Keratinocyte (primary cell): ENCODE data around the gene ACAD11. TPM values are rescaled to one million over a fixed set of nuclear protein-coding genes. Genes with fewer than 3 reads are reported as not detected.

ENCODE experiments used
- DNase-seq: peaks from one replicate; pipeline ENCODE4 v3.0.0-alpha.2; 2011; ENCODE audit warnings: low read depth, missing footprints, low spot score
- FAIRE-seq: peaks from 2 replicates; lab custom pipeline; 2011; peaks lifted over from hg19 to GRCh38; lab: Jason Lieb, UNC
- H2AFZ ChIP-seq: 2 replicates; pipeline ENCODE4 v1.6.0; 2012; ENCODE audit warnings: low read length, control low read depth, inconsistent platforms; ENCODE audit not compliant: control insufficient read depth
- H3K27ac ChIP-seq: 2 replicates; pipeline ENCODE4 v1.5.1; 2011; ENCODE audit warnings: low read length; ENCODE audit not compliant: control insufficient read depth, insufficient read depth
- H3K27me3 ChIP-seq: 3 replicates; pipeline ENCODE4 v1.6.0; 2011; ENCODE audit warnings: low read length; ENCODE audit not compliant: control insufficient read depth, insufficient read depth; ENCODE audit errors: extremely low read depth
- H3K36me3 ChIP-seq, 2 experiments: 2 replicates in 1 of 2; 3 replicates in 1 of 2; pipeline ENCODE4 v1.5.1; 2011; ENCODE audit warnings: low read length in 2 of 2, mild to moderate bottlenecking in 1 of 2; ENCODE audit not compliant: control insufficient read depth in 2 of 2, insufficient read depth in 2 of 2; ENCODE audit errors: extremely low read depth in 1 of 2
- H3K4me1 ChIP-seq: 3 replicates; pipeline ENCODE4 v1.5.1; 2011; ENCODE audit warnings: low read length; ENCODE audit not compliant: control insufficient read depth, insufficient read depth; ENCODE audit errors: extremely low read depth
- H3K4me2 ChIP-seq: 3 replicates; pipeline ENCODE4 v1.6.0; 2011; ENCODE audit warnings: low read depth, low read length; ENCODE audit not compliant: control insufficient read depth, insufficient read depth; ENCODE audit errors: extremely low read depth
- H3K4me3 ChIP-seq, 3 experiments: fragments of 200-600 bp in 1 of 3; sonication (generic) in 1 of 3; 2 replicates in 2 of 3; 3 replicates in 1 of 3; pipeline ENCODE4 v1.5.1; 2011 to 2016; ENCODE audit warnings: low read length in 3 of 3, mild to moderate bottlenecking in 3 of 3, control low read depth in 2 of 3, inconsistent platforms in 1 of 3, low read depth in 1 of 3, mixed read lengths in 1 of 3, mixed run types in 1 of 3, moderate library complexity in 1 of 3; ENCODE audit not compliant: control insufficient read depth in 2 of 3, insufficient read depth in 2 of 3; ENCODE audit errors: extremely low read depth in 1 of 3
- H3K79me2 ChIP-seq: 2 replicates; pipeline ENCODE4 v1.6.0; 2012; ENCODE audit warnings: low read length; ENCODE audit not compliant: control insufficient read depth, insufficient read depth
- H3K9ac ChIP-seq: 3 replicates; pipeline ENCODE4 v1.6.0; 2011; ENCODE audit warnings: low read length; ENCODE audit not compliant: control insufficient read depth, insufficient read depth; ENCODE audit errors: extremely low read depth
- H3K9me1 ChIP-seq: 3 replicates; pipeline ENCODE4 v1.6.0; 2011; ENCODE audit warnings: low read length; ENCODE audit not compliant: control insufficient read depth, insufficient read depth; ENCODE audit errors: extremely low read depth
- H3K9me3 ChIP-seq: 2 replicates; pipeline ENCODE4 v1.5.1; 2012; ENCODE audit warnings: low read depth, low read length; ENCODE audit not compliant: control insufficient read depth
- H4K20me1 ChIP-seq: 3 replicates; pipeline ENCODE4 v1.6.0; 2011; ENCODE audit warnings: low read length; ENCODE audit not compliant: control insufficient read depth, insufficient read depth; ENCODE audit errors: extremely low read depth
- EZH2 ChIP-seq: IDR thresholded peaks from one replicate; pipeline ENCODE4 v1.6.1; 2012; ENCODE audit warnings: inconsistent platforms, mild to moderate bottlenecking, low read length, moderate library complexity
- dilution Hi-C: fragments of 300-500 bp; cut with MboI; formaldehyde crosslinking; loops from one replicate; pipeline ENCODE4 v1.7.0; 2020; ENCODE audit warnings: low sequenced_read_pairs; ENCODE audit not compliant: extremely low pct_ligation_motif_present
- polyA plus RNA-seq, 5 experiments: library from polyadenylated mRNA; depleted of rRNA in 3 of 5; stranded (reverse) in 3 of 5; stranded (forward) in 1 of 5; unstranded in 1 of 5; fragments of >200 nt; gene quantifications; 1 replicate in 1 of 5; 2 replicates in 3 of 5; 3 replicates in 1 of 5; pipeline versions ENCODE4 v1.2.1 to v1.2.3, GENCODE V29; 2011 to 2012; ENCODE audit warnings: missing spikeins in 2 of 5, low read depth in 1 of 5, low replicate concordance in 1 of 5
- TF ChIP-seq, protein P1 (sequence below), 3 experiments: IDR thresholded peaks in 1 of 3; conservative IDR thresholded peaks in 1 of 3; optimal IDR thresholded peaks in 1 of 3; 2 replicates in 2 of 3; 3 replicates in 1 of 3; pipeline versions ENCODE3 to v1.5.1; 2011; ENCODE audit warnings: low read length in 3 of 3, mild to moderate bottlenecking in 3 of 3, moderate library complexity in 2 of 3, control low read depth in 1 of 3, inconsistent platforms in 1 of 3; ENCODE audit not compliant: insufficient read depth in 2 of 3; ENCODE audit errors: extremely low read depth in 1 of 3

The ACAD11 gene
- polyA plus RNA-seq, 1 donor (not counting 4 experiments of a cell fraction or from before 2014, with no cell fraction given), result 32.1 TPM

GRCh38 chr3:132665230-132665745 is 5.7 kb upstream of the ACAD11 start:
- H3K4me3 ChIP-seq, result no peak overlapping the region
- peaks cover 21% of the 10 kb centered on the region for H3K4me1 ChIP-seq
- no peak for FAIRE-seq
- no peak overlapping the region for H2AFZ ChIP-seq
- no peaks in the 10 kb centered on the region for H3K36me3 ChIP-seq
- dilution Hi-C loops, result no loop called here
- H4K20me1 ChIP-seq, result no peaks in the 10 kb centered on the region
- no peaks in the 10 kb centered on the region for H3K27me3 ChIP-seq
- H3K79me2 ChIP-seq, result peaks cover 56% of the 10 kb centered on the region
- no peaks in the 10 kb centered on the region for H3K9me3 ChIP-seq
- no peak overlapping the region for H3K9ac ChIP-seq
- H3K27ac ChIP-seq, result no peak overlapping the region
- DNase-seq, result no peak
- TF ChIP-seq, protein P1, sequence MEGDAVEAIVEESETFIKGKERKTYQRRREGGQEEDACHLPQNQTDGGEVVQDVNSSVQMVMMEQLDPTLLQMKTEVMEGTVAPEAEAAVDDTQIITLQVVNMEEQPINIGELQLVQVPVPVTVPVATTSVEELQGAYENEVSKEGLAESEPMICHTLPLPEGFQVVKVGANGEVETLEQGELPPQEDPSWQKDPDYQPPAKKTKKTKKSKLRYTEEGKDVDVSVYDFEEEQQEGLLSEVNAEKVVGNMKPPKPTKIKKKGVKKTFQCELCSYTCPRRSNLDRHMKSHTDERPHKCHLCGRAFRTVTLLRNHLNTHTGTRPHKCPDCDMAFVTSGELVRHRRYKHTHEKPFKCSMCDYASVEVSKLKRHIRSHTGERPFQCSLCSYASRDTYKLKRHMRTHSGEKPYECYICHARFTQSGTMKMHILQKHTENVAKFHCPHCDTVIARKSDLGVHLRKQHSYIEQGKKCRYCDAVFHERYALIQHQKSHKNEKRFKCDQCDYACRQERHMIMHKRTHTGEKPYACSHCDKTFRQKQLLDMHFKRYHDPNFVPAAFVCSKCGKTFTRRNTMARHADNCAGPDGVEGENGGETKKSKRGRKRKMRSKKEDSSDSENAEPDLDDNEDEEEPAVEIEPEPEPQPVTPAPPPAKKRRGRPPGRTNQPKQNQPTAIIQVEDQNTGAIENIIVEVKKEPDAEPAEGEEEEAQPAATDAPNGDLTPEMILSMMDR (optimal IDR thresholded peaks at IDR 0.05 in 1 of 3, IDR thresholded peaks at IDR 0.05 in 1 of 3, conservative IDR thresholded peaks at IDR 0.05 in 1 of 3; ENCODE audit: extremely low read depth in 1 of 3, insufficient read depth in 2 of 3, low read length in 3 of 3), result no peak
- TF ChIP-seq EZH2, result no peak
- H3K9me1 ChIP-seq, result no peaks in the 10 kb centered on the region
- no peak overlapping the region for H3K4me2 ChIP-seq

DNA sequence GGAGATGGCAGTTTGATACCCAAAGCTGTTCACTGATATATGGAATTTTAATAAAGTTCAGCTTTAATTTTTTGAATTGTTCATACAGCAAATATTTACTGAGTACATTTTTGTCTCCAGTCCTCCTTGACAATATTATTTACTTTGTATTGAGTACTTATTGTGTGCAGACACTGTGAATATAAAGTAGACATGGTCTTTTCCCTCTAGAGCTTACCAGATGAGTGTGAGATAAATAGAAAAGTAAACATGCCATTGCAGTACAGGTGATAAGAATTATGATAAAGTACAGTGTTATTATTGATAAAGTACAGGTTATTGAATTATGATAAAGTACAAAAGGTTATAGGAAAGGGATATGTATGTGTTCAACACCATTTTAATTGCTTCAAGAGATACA is 2.6 kb upstream of the ACAD11 start:
- Histone ChIP-seq H3K9me3 (no peaks in the 10 kb centered on the region), H3K9ac (no peak overlapping the region), H3K79me2 (peaks cover 63% of the 10 kb centered on the region), H3K4me1 (peaks cover 14% of the 10 kb centered on the region), H3K27ac (no peak overlapping the region), H3K9me1 (no peaks in the 10 kb centered on the region), H2AFZ (no peak overlapping the region), H3K4me3 (peak overlapping the region in 2 of 3 experiments; percentile 98 to 99), H3K36me3 (no peaks in the 10 kb centered on the region), H3K4me2 (peak overlapping the region; percentile 97), H4K20me1 (no peaks in the 10 kb centered on the region), H3K27me3 (no peaks in the 10 kb centered on the region)
- FAIRE-seq, result no peak
- dilution Hi-C loops, result no loop called here
- no peak for TF ChIP-seq EZH2
- TF ChIP-seq, protein P1 (optimal IDR thresholded peaks at IDR 0.05 in 1 of 3, IDR thresholded peaks at IDR 0.05 in 1 of 3, conservative IDR thresholded peaks at IDR 0.05 in 1 of 3; ENCODE audit: extremely low read depth in 1 of 3, insufficient read depth in 2 of 3, low read length in 3 of 3), result no peak
- no peak for DNase-seq
